HUES64 (cell line): ENCODE data around the gene NMRK1.

Experiments used
- H3K27ac ChIP-seq: 2 replicates; pipeline ENCODE4 v1.7.0; 2013; ENCODE audit warnings: low read depth, low read length, inconsistent platforms
- H3K27me3 ChIP-seq: 2 replicates; pipeline ENCODE4 v1.6.1; 2013; ENCODE audit warnings: mild to moderate bottlenecking, low read length; ENCODE audit not compliant: insufficient read depth
- H3K36me3 ChIP-seq: 2 replicates; pipeline ENCODE4 v1.6.1; 2013; ENCODE audit warnings: mild to moderate bottlenecking, low read length; ENCODE audit not compliant: insufficient read depth
- H3K4me1 ChIP-seq: 2 replicates; pipeline ENCODE4 v1.6.1; 2013; ENCODE audit warnings: mild to moderate bottlenecking, low read length, moderate library complexity; ENCODE audit not compliant: insufficient read depth
- H3K4me3 ChIP-seq: 2 replicates; pipeline ENCODE4 v1.5.1; 2013; ENCODE audit warnings: mild to moderate bottlenecking, low read length, moderate library complexity
- H3K9ac ChIP-seq: 2 replicates; pipeline ENCODE4 v1.6.1; 2013; ENCODE audit warnings: mild to moderate bottlenecking, low read depth, low read length
- H3K9me3 ChIP-seq: 2 replicates; pipeline ENCODE4 v1.6.1; 2013; ENCODE audit warnings: low read depth, low read length; ENCODE audit not compliant: insufficient read depth
- WGBS: fragments of 150-250, 120-280 bp; methylation state at CpG from one replicate; pipeline ENCODE4 v1.1.7; 2013; ENCODE audit warnings: missing lambda C conversion rate; 5-methylcytosine and 5-hydroxymethylcytosine counted together

The NMRK1 gene

GRCh38 chr9:75101004-75101588 lies 13.1 kb upstream of the NMRK1 start:
- no peak overlapping the region for H3K4me3 ChIP-seq
- no peaks in the 10 kb centered on the region for H3K9me3 ChIP-seq
- H3K9ac ChIP-seq: no peak overlapping the region
- H3K27ac ChIP-seq: no peak overlapping the region
- H3K4me1 ChIP-seq: peaks cover 2% of the 10 kb centered on the region; the same call in 1 of the 2 replicates
- H3K36me3 ChIP-seq: no peaks in the 10 kb centered on the region
- WGBS: 80% methylated on average over 9 of the region's 9 CpGs
- H3K27me3 ChIP-seq: no peaks in the 10 kb centered on the region

- Histone ChIP-seq H3K9ac (no peak overlapping the region), H3K27me3 (no peaks in the 10 kb centered on the region), H3K9me3 (no peaks in the 10 kb centered on the region), H3K4me1 (peaks cover 8% of the 10 kb centered on the region), H3K4me3 (no peak overlapping the region), H3K36me3 (no peaks in the 10 kb centered on the region), H3K27ac (no peak overlapping the region)
- WGBS: 94% methylated on average over 4 of the region's 4 CpGs
Observed at GRCh38 chr9:75096796-75097195, 8.8 kb upstream of the NMRK1 start.

DNA sequence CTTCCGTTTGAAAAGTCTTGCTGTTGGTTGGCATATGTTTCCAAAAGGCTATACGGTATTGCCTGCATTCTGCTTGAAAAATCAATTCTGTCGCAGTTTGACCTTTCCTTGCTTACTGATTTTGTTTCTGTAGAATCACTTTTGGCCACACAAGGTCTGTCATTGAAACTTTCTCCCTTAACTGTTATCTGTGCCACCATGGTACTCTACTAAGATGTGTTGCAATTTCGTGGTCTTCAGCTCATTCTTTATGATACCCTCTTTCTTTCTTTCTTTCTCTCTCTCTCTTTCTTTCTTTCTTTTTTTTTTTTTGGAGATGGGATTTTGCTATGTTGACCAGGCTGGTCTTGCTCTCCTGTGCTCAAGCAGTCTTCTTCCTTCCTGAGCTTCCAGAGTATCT lies 4.8 kb upstream of the NMRK1 start:
- Histone ChIP-seq H3K9ac (no peak overlapping the region), H3K36me3 (no peaks in the 10 kb centered on the region), H3K4me1 (peaks cover 11% of the 10 kb centered on the region), H3K27me3 (peaks cover 8% of the 10 kb centered on the region; the same call in 1 of the 2 replicates), H3K27ac (no peak overlapping the region), H3K9me3 (no peaks in the 10 kb centered on the region), H3K4me3 (no peak overlapping the region)
- 93% methylated on average over 4 of the region's 4 CpGs for WGBS

DNA sequence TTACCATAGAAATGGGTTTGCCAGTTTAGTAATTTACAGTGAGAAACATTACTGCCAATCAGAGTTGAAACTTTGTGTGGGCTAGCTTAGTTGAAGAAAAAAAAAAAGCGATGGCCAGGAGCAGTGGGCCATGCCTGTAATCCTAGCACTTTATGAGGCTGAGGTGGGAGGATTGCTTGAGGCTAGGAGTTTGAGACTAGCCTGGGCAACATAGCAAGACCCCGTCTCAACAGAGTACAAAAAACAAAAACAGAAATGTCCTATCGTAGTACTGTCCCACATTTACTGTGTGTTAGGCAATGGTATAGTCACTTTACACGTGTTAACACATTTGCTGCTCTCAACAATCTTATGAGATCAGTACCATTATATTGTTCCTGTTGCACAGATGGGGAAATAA lies 2.6 kb upstream of the NMRK1 start:
- no peak overlapping the region for H3K27ac ChIP-seq
- H3K27me3 ChIP-seq: peaks cover 8% of the 10 kb centered on the region; the same call in 1 of the 2 replicates
- 96% methylated on average over 4 of the region's 4 CpGs for WGBS
- no peaks in the 10 kb centered on the region for H3K36me3 ChIP-seq
- no peak overlapping the region for H3K4me3 ChIP-seq
- H3K4me1 ChIP-seq: peaks cover 19% of the 10 kb centered on the region
- no peak overlapping the region for H3K9ac ChIP-seq
- no peaks in the 10 kb centered on the region for H3K9me3 ChIP-seq

- Histone ChIP-seq H3K27me3 (peaks cover 8% of the 10 kb centered on the region; the same call in 1 of the 2 replicates), H3K27ac (no peak overlapping the region), H3K4me1 (peaks cover 15% of the 10 kb centered on the region), H3K9ac (no peak overlapping the region), H3K36me3 (no peaks in the 10 kb centered on the region), H3K4me3 (peak overlapping the region; percentile 95), H3K9me3 (no peaks in the 10 kb centered on the region)
- 47% methylated on average over 10 of the region's 11 CpGs for WGBS
Observed at GRCh38 chr9:75089373-75089766, 1.4 kb upstream of the NMRK1 start.

DNA sequence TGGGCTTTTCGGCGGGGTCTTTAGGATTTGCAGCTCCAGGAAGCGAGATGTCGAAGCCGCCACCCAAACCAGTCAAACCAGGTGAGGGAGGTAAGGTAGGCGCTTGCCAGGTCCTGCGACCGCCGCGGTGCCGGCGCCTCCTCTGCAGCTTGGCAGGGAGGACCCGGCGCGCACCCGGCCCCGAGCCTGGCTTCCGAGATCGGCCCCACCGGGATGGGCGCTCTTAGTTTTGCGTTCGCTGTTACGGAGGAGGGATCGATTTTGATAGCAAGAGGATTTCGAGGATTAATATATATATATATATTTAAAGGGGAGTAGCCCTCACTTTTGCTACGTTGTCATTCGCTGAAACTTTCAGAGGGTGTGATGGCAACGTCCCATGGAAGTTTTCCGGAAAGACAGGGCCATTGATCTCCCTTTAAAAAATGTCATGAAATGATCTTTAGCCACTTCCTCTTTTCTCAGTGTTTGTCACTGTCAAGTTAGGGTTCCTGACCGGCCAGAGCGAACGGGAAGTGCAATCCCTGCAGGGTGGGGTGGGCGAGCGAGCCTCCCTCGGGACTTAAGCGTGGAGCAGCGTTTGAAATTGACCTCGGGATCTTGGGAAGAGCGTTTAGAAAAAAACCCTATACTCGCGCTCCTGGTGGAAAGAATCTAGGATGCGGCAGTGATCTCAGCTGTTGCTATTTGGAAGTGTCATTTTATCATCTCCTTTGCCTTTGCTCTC lies 854 bp upstream of the NMRK1 start:
- Histone ChIP-seq H3K4me1 (peaks cover 21% of the 10 kb centered on the region), H3K27ac (peak overlapping the region; percentile 59), H3K9ac (peak overlapping the region; percentile 76), H3K27me3 (peaks cover 8% of the 10 kb centered on the region; the same call in 1 of the 2 replicates), H3K36me3 (no peaks in the 10 kb centered on the region), H3K9me3 (no peaks in the 10 kb centered on the region), H3K4me3 (peak overlapping the region; percentile 95)
- WGBS: under 1% methylated on average over 38 of the region's 43 CpGs

GRCh38 chr9:75087289-75087823 lies 599 bp downstream of the NMRK1 start:
- H3K9me3 ChIP-seq: no peaks in the 10 kb centered on the region
- peak overlapping the region; percentile 82 for H3K27ac ChIP-seq
- 4% methylated on average over 19 of the region's 20 CpGs for WGBS
- no peaks in the 10 kb centered on the region for H3K36me3 ChIP-seq
- H3K4me3 ChIP-seq: peak overlapping the region; percentile 96
- H3K4me1 ChIP-seq: peaks cover 28% of the 10 kb centered on the region
- peak overlapping the region; percentile 73 for H3K9ac ChIP-seq
- H3K27me3 ChIP-seq: peaks cover 8% of the 10 kb centered on the region; the same call in 1 of the 2 replicates

GRCh38 chr9:75086541-75087288 lies 1.2 kb downstream of the NMRK1 start:
- Histone ChIP-seq H3K27ac (peak overlapping the region; percentile 33; the same call in 1 of the 2 replicates), H3K9ac (peak overlapping the region; percentile 73), H3K4me3 (peak overlapping the region; percentile 96), H3K4me1 (peaks cover 28% of the 10 kb centered on the region), H3K9me3 (no peaks in the 10 kb centered on the region), H3K36me3 (no peaks in the 10 kb centered on the region), H3K27me3 (peaks cover 8% of the 10 kb centered on the region; the same call in 1 of the 2 replicates)
- whole genome bisulfite sequencing: 63% methylated on average over 15 of the region's 16 CpGs

DNA sequence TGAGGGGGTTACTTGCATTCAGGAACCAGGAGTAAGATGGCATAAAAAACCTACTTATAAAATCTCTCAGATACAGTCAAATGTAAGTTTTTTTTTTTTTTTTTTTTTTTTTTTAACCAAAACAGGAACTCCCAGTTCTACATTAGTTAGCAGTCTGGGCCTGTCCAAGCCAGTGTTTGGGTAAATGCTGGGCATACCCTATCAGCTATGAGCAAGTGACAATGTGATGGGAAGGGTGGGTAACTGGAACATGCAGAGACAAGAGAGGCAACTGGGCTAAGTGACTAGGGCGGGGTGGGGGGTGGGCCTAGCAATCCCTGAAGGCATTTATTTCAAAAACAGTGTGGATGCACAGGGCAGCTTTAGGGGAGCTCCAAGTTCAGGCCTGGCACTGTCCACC lies 2.3 kb downstream of the NMRK1 start:
- peaks cover 8% of the 10 kb centered on the region; the same call in 1 of the 2 replicates for H3K27me3 ChIP-seq
- peaks cover 28% of the 10 kb centered on the region for H3K4me1 ChIP-seq
- no peak overlapping the region for H3K9ac ChIP-seq
- H3K4me3 ChIP-seq: no peak overlapping the region
- no peaks in the 10 kb centered on the region for H3K9me3 ChIP-seq
- 89% methylated on average over 1 of the region's 1 CpG for WGBS
- H3K27ac ChIP-seq: no peak overlapping the region
- H3K36me3 ChIP-seq: no peaks in the 10 kb centered on the region

DNA sequence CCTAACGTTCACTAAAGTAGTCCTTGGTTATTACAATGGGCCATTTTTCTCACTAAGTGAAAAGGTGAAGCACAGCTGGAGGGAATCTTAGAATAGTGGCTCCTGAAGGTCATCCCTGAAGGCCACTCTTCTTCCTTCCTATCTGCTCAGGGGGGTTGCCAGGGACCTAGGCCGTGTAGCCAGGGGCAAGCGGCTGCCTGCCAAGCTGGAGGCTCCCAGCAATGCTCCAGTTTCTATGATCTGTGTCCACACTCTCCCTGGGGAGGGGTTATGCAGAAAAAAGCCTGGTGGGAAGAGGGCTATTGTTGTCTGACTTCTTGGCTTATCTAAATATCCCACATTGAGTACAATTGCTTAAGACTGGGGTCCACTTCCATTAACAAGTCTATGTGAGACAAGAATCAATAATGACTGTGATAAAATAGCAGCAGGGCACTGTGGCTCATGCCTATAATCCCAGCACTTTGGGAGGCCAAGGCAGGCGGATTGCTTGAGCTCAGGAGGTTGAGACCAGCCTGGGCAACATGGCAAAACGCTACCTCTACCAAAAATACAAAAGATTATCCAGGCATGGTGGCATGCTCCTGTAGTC lies 3.8 kb downstream of the NMRK1 start:
- Histone ChIP-seq H3K36me3 (no peaks in the 10 kb centered on the region), H3K4me3 (no peak overlapping the region), H3K27me3 (peaks cover under 1% of the 10 kb centered on the region; the same call in 1 of the 2 replicates), H3K27ac (no peak overlapping the region), H3K9me3 (no peaks in the 10 kb centered on the region), H3K4me1 (peaks cover 23% of the 10 kb centered on the region), H3K9ac (no peak overlapping the region)
- WGBS: 82% methylated on average over 5 of the region's 5 CpGs
